Stimulated activated CD4-positive, alpha-beta T cell treated with anti-CD3 and anti-CD28 coated beads, Interleukin-4, amount 100 ng/mL, for 4 hours (primary cell): Measurements from ENCODE around the gene HOXB5.

ENCODE experiments used
- DNase-seq, 2 experiments: peaks; one replicate each; pipeline ENCODE4 v3.0.0-alpha.2; 2020

HOXB5 gene

DNA sequence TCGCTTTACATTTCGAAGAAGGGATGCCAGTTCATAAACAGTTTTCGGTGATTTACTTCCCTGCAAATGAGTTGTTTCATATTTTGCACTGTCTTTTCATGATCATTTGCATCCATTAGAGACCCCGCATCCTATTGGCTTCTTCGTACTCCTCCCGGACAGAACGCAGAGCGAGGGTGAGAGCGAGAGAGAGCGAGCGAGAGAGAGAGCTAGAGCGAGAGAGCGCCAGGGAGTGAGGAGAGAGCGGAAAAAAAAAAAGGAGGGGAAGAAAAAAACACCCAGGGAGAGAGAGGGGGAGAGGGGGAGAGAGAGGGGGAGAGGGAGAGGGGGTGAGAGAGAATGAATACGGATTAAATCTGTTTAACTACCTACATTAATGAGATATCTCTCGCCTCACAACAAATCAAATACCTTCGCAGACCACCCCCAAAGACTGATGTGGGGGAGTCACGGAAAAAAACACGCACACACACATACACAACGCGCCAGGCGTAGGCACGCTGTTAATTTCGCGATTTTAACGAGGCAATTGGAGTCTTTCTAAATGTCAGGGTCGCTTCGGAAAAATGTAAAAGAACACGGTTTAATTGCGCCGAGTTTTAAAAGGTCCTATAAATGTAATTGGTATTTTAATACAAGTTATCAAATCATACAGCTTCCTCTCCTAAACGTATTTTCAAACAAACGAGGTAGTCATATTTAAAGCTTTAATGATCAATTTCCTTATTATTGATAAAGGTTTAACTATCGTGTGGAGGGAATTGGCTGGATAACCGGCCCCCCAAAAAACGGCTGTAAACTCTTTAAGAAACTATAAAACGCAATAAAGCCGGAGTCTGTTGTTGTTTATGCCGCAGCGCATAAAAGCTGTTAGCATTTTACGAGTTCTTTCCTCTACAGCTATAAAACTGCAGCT is 21.7 kb upstream of the HOXB5 start, which contains the start of gene HOXB8:
Gene HOXB8, minus strand, starts transcription at position 246 of the 916 bp plus-strand sequence. CDS start 588 bp downstream, outside the sequence.
- DNase-seq = peak in 1 of 2 experiments; percentile 43

DNA sequence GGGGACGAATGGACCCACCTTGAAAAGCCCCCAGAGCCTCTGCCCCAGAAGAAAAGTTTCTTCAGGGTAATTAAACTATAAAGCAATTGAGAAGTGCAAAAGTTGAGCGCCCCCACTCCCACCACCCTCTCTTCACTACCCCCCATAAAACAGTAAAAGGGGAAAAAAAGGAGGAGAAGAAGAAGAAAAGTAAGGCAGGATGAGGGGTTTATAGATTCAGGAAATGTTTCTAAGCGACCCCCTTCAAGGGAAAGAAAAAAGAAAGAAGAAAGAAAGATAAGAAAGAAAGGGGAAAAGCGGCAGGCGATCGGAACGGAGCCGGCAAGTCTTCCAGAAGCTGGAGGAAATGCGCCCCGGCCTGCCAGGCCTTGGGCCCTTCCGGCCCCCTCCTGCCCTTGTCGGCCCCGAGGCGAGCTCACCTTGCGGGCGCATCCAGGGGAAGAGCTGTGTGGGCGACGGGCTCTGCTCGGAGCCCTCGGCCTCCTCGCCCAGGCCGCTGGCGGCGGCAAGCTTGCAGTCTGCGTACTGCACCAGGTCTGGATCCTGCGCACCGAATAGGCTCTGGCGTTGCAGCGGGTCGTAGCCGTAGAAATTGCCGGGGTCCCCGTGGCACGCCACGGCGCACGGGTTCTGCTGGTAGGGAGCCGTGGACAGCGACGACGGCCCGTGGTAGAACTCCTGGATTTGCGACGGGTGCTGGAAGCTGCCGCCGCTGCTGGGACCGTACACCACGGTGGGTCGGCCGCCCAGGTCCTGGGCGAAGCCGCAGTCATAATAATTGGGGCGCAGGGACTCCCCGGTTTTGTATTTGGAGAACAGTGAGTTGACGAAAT is 20.5 kb upstream of the HOXB5 start:
- no peak for DNase-seq

GRCh38 chr17:48612854-48613691 is 19.5 kb upstream of the HOXB5 start:
- DNase-seq = peak in 1 of 2 experiments; percentile 45

- DNase-seq = no peak
Measured at GRCh38 chr17:48612456-48612853, 18.9 kb upstream of the HOXB5 start.

DNA sequence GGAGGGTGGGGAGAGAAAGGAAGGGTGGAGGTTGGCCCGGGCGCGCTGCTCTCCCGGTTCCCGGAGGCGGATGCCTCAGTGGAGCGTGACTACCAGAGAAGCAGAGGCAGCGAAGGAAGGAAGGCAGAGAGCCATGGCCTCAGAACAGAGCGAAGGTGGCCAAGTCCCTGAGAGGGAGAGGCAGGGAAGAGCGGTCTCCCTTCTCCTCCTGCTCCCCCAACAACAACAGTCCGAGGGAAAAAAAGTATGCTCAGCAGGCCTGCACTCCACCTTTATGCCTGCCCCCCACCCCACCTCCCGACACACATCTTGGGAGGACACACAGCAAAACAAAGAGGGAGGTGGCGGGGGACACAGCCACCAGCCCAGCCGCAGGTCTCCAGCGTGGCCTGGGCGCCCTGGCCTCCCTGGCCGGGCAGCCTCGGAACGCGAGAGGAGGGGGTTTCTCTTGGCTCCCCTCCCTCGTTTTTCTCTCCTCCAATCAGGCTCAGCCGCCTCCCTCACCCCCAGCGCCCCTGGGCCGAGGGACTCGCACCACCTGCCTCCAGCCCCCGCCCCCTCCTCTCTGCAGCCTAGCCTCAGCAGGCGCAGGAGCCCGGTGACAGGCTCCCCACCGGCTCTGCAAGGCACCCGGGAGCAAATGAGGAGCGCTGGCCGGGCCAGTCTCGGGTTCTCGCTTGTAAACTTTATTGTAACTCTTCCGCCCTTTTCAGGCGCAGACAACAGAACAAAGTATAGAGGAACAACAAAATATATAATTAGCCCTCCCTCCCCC is 18.3 kb upstream of the HOXB5 start:
- DNase-seq = no peak

GRCh38 chr17:48611213-48611612 is 17.6 kb upstream of the HOXB5 start:
- DNase-seq = no peak

- peak; percentile 38 to 62 for DNase-seq
Measured at GRCh38 chr17:48610282-48611211, 17.0 kb upstream of the HOXB5 start, which contains the start of gene HOXB7. HOXB7 (minus strand) TSS chr17:48611017; CDS start chr17:48610918, 99 bp downstream.

DNA sequence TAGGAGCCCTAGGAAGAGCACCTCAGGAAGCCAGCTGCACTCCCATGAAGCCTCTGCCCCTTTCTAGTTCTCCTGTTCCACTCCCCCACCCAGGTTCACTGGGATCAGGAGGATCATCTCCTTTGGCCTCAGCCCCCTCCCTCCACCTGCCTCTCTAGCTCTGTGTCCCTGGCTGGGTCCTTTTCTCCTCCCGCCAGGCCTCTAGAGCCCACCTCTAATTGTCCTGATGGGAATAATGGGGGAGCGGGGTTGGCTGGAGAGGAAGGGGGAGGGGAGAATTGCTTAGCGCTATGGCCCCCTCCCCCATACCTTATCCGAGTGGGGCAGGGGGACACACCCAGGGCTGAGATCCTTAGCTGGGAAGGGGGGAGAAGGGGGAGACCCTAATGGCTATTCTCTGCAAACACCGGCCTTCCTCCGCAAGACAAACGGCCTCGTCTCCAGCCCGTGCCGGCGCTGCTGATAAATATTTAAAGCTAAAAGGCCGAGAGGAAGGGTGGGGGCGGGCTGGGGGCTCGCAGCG is 16.2 kb upstream of the HOXB5 start:
- no peak for DNase-seq

GRCh38 chr17:48609033-48609432 is 15.5 kb upstream of the HOXB5 start:
- DNase-seq = no peak

DNA sequence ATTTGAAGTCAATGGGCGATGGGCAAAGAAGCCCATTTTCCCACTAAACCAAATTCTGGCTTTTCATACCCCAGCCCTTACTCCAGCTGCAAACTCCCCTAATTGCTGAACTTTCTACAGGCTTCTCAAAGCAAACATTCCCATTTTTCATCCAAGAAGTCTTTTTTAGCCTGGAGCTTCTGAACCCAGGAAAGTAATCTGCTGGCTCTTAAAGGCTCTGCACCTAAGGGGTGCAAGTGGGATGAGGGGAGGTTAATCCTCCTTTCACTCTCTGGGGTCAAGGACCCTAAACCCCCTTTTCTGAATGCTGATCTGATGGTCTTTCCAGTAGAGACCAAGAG is 14.9 kb upstream of the HOXB5 start:
- no peak for DNase-seq

DNA sequence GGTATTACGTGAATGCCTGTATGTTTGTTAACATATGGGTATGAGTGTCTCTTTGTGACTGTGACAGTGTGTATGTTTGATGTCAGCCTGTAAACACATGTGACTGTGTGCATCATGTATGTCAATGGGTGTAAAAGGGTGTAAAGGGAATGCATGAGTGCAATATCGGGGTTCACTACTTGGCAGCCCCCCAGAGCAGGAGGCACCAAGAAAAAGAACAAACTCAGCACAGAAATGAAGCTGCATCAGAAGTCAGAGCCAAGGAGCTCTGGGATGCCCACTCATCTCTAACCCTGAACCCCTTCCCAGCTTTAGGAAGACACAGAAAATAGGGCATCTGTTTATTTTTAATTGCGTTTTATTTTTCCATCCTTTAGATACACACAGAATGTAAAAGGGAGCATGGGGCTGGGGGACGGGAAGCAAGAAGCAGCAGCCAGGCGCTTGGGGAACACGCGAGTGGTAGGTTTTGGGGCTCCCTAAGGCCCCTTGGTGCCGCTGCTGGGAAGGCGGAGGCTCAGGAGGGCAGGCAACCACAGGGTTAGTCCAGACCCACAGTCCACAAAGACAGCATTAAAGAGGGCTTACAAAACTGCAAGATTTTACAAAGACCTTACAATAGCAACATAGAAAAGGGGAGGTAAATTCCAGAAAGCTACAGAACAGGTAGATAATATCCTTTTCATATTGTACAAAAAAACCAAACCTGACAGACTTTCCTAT is 13.5 kb upstream of the HOXB5 start:
- no peak for DNase-seq

GRCh38 chr17:48605991-48606891 is 12.7 kb upstream of the HOXB5 start:
- DNase-seq = no peak

GRCh38 chr17:48605409-48605919 is 11.9 kb upstream of the HOXB5 start:
- no peak for DNase-seq

- no peak for DNase-seq
Measured at GRCh38 chr17:48604770-48605329, 11.3 kb upstream of the HOXB5 start, which contains the start of gene HOXB6. HOXB6 (minus strand) TSS chr17:48604986; CDS start chr17:48598150, 6,836 bp downstream.

- no peak for DNase-seq
Measured at GRCh38 chr17:48603959-48604769, 10.6 kb upstream of the HOXB5 start.

- DNase-seq = no peak
Measured at GRCh38 chr17:48601539-48602425, 8.2 kb upstream of the HOXB5 start.
